Fibroblast of lung (primary cell): Measurements from ENCODE around the gene DMRT2. TPM values are rescaled to one million over a fixed set of nuclear protein-coding genes. Genes with fewer than 3 reads are reported as not detected.

Experiments
- DNase-seq, 2 donors: peaks; one replicate each; pipeline versions ENCODE4 v3.0.0 to v3.0.0-alpha.2; 2010; ENCODE audit warnings: low read depth in 2 of 2
- H2AFZ ChIP-seq: 2 replicates; pipeline ENCODE4 v1.5.1; 2012; ENCODE audit warnings: low read length, control low read depth, inconsistent platforms
- H3K27ac ChIP-seq: 2 replicates; pipeline ENCODE4 v1.5.1; 2011; ENCODE audit warnings: low read length, control low read depth; ENCODE audit not compliant: insufficient read depth
- H3K27me3 ChIP-seq: 2 replicates; pipeline ENCODE4 v1.5.1; 2011; ENCODE audit warnings: mild to moderate bottlenecking, low read length; ENCODE audit not compliant: control insufficient read depth, insufficient read depth
- H3K36me3 ChIP-seq: 2 replicates; pipeline ENCODE4 v1.5.1; 2011; ENCODE audit warnings: low read length; ENCODE audit not compliant: control insufficient read depth, insufficient read depth
- H3K4me1 ChIP-seq: 2 replicates; pipeline ENCODE4 v1.5.1; 2011; ENCODE audit warnings: low read length; ENCODE audit not compliant: control insufficient read depth, insufficient read depth; ENCODE audit errors: extremely low read depth
- H3K4me2 ChIP-seq: 2 replicates; pipeline ENCODE4 v1.5.1; 2011; ENCODE audit warnings: low read length, control low read depth; ENCODE audit not compliant: insufficient read depth; ENCODE audit errors: extremely low read depth
- H3K4me3 ChIP-seq, 4 experiments: fragments of 200-600 bp in 1 of 4; sonication (generic) in 1 of 4; replicated peaks in 1 of 4; 2 replicates each; pipeline ENCODE4 v1.5.1; 2011 to 2016; ENCODE audit warnings: low read length in 4 of 4, low read depth in 3 of 4, mild to moderate bottlenecking in 3 of 4, control low read depth in 2 of 4, inconsistent platforms in 1 of 4, mixed read lengths in 1 of 4; ENCODE audit not compliant: insufficient read depth in 1 of 4; ENCODE audit errors: control extremely low read depth in 1 of 4
- H3K79me2 ChIP-seq: 2 replicates; pipeline ENCODE4 v1.5.1; 2012; ENCODE audit warnings: mild to moderate bottlenecking, low read length, inconsistent platforms; ENCODE audit not compliant: control insufficient read depth, insufficient read depth
- H3K9ac ChIP-seq: 2 replicates; pipeline ENCODE4 v1.5.1; 2011; ENCODE audit warnings: mild to moderate bottlenecking, low read length, control low read depth; ENCODE audit not compliant: insufficient read depth
- H3K9me3 ChIP-seq: 2 replicates; pipeline ENCODE4 v1.5.1; 2012; ENCODE audit warnings: low read depth, low read length; ENCODE audit not compliant: control insufficient read depth, insufficient read depth
- H4K20me1 ChIP-seq: 2 replicates; pipeline ENCODE4 v1.5.1; 2011; ENCODE audit warnings: low read length; ENCODE audit not compliant: control insufficient read depth, insufficient read depth; ENCODE audit errors: extremely low read depth
- EZH2 ChIP-seq: IDR thresholded peaks from 2 replicates; pipeline ENCODE4 v1.5.1; 2012; ENCODE audit warnings: low read length, control low read depth, mild to moderate bottlenecking; ENCODE audit errors: missing control alignments
- polyA plus RNA-seq, 2 donors: library from polyadenylated mRNA; depleted of rRNA in 1 of 2; stranded (reverse) in 1 of 2; unstranded in 1 of 2; fragments of >200 nt; gene quantifications; 2 replicates each; pipeline ENCODE4 v1.2.1, GENCODE V29; 2011 to 2012; ENCODE audit warnings: missing spikeins in 1 of 2
- total RNA-seq: library from RNA; depleted of rRNA; stranded (reverse); fragments of >200 nt; gene quantifications from 2 replicates; pipeline ENCODE4 v1.2.1, GENCODE V29; 2014
- TF ChIP-seq, protein P1 (sequence below), 2 donors: IDR thresholded peaks in 1 of 2; conservative IDR thresholded peaks in 1 of 2; 1 replicate in 1 of 2; 2 replicates in 1 of 2; pipeline ENCODE4 v1.5.1; 2011 to 2012; ENCODE audit warnings: low read length in 2 of 2, control low read depth in 1 of 2, inconsistent platforms in 1 of 2, low read depth in 1 of 2, mild to moderate bottlenecking in 1 of 2

The DMRT2 gene
- total and polyA plus RNA-seq, 2 donors (not counting 1 experiment from before 2014, with no cell fraction given): 0.16 TPM; not detected in 1

DNA sequence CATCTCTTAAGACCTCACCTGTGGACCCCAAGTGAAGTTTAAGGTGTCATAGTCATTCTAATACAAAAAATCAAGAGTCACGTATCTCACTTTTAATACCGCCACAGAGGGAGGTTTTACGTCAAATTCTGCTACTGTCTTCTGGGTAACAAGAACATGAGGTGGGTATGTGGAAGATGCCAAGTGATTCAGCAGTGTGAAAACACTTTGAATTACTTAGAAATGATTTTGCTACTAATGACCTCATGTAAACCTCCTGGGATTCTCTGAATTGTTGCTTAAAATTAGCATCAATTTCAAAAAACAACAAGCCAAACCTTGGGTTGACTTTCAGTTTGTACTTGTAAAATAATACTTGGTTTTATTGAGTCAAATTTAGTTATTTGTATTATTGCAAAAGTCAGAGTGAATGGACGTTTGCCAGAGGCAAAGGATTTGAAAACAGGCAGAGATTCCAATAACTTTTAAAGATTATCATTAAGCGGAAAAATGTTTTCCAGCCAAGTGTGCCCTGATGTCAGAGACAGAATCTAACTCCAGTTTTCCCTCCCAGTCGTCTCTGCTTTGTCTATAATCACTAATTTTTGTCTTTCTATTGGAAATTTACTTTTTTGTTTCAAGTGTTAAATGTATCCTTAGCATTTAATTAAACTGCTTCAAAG is 8.8 kb downstream of the DMRT2 start:
- Histone ChIP-seq H3K4me2 (no peak overlapping the region), H3K9me3 (no peaks in the 10 kb centered on the region), H3K79me2 (no peaks in the 10 kb centered on the region), H3K27ac (no peak overlapping the region), H3K9ac (no peak overlapping the region), H2AFZ (no peak overlapping the region), H4K20me1 (no peaks in the 10 kb centered on the region), H3K4me1 (no peaks in the 10 kb centered on the region), H3K36me3 (no peaks in the 10 kb centered on the region), H3K4me3 (no peak overlapping the region), H3K27me3 (no peaks in the 10 kb centered on the region)
- DNase-seq: no peak
- no peak for TF ChIP-seq EZH2
- TF ChIP-seq, protein P1, sequence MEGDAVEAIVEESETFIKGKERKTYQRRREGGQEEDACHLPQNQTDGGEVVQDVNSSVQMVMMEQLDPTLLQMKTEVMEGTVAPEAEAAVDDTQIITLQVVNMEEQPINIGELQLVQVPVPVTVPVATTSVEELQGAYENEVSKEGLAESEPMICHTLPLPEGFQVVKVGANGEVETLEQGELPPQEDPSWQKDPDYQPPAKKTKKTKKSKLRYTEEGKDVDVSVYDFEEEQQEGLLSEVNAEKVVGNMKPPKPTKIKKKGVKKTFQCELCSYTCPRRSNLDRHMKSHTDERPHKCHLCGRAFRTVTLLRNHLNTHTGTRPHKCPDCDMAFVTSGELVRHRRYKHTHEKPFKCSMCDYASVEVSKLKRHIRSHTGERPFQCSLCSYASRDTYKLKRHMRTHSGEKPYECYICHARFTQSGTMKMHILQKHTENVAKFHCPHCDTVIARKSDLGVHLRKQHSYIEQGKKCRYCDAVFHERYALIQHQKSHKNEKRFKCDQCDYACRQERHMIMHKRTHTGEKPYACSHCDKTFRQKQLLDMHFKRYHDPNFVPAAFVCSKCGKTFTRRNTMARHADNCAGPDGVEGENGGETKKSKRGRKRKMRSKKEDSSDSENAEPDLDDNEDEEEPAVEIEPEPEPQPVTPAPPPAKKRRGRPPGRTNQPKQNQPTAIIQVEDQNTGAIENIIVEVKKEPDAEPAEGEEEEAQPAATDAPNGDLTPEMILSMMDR (conservative IDR thresholded peaks at IDR 0.05 in 1 of 2, IDR thresholded peaks at IDR 0.05 in 1 of 2; ENCODE audit: low read depth in 1 of 2, low read length in 2 of 2): no peak

DNA sequence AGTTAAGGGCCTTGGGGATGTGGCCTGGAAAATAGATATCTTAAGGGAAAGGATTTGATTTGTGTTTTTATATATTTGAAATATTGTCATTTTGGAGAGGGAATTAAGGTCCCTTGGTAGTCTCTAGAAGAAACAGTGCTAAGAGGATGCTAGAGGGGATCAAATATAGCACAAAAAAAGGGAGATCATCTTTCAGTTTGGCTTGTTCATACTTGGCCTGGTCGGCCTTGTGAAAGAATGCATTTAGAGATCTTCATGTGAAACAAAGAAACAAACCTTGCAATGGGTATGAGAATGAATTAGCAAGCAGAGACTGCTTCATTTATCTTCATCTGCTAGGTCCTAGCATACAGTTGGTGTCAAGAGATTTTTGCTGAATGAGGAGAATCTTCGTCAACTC is 15.0 kb downstream of the DMRT2 start:
- H3K4me2 ChIP-seq: no peak overlapping the region
- H3K4me3 ChIP-seq: no peak overlapping the region
- no peaks in the 10 kb centered on the region for H3K4me1 ChIP-seq
- TF ChIP-seq EZH2: no peak
- TF ChIP-seq, protein P1 (conservative IDR thresholded peaks at IDR 0.05 in 1 of 2, IDR thresholded peaks at IDR 0.05 in 1 of 2; ENCODE audit: low read depth in 1 of 2, low read length in 2 of 2): no peak
- H3K36me3 ChIP-seq: no peaks in the 10 kb centered on the region
- no peak overlapping the region for H3K9ac ChIP-seq
- no peaks in the 10 kb centered on the region for H3K79me2 ChIP-seq
- H3K27ac ChIP-seq: no peak overlapping the region
- no peaks in the 10 kb centered on the region for H4K20me1 ChIP-seq
- H3K9me3 ChIP-seq: no peaks in the 10 kb centered on the region
- H3K27me3 ChIP-seq: no peaks in the 10 kb centered on the region
- DNase-seq: no peak
- H2AFZ ChIP-seq: no peak overlapping the region

DNA sequence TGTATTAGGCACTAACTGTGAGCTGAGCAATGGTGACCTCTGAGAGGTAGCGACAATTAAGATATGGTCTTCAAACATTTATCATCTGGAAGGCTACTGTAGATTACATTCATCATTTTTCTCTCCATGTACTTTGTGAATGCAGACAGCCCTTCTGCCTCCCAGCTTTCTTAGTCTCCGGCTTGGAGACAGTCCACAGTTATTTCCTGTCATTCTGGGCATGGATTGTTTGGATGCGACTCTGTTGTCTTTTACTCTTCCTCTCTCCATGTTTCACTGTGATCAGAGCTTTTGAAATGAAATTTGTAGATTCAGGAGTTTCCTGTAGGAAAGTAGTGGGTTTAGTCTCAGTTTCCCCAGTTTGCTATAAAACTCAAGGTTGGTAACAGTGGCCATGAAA is 20.5 kb downstream of the DMRT2 start:
- no peak overlapping the region for H3K4me3 ChIP-seq
- H3K27ac ChIP-seq: no peak overlapping the region
- no peak overlapping the region for H3K4me2 ChIP-seq
- H2AFZ ChIP-seq: no peak overlapping the region
- no peaks in the 10 kb centered on the region for H3K9me3 ChIP-seq
- H3K9ac ChIP-seq: no peak overlapping the region
- no peaks in the 10 kb centered on the region for H3K36me3 ChIP-seq
- H3K27me3 ChIP-seq: no peaks in the 10 kb centered on the region
- no peak for TF ChIP-seq EZH2
- TF ChIP-seq, protein P1 (conservative IDR thresholded peaks at IDR 0.05 in 1 of 2, IDR thresholded peaks at IDR 0.05 in 1 of 2; ENCODE audit: low read depth in 1 of 2, low read length in 2 of 2): no peak
- H3K79me2 ChIP-seq: no peaks in the 10 kb centered on the region
- DNase-seq: no peak
- no peaks in the 10 kb centered on the region for H4K20me1 ChIP-seq
- H3K4me1 ChIP-seq: no peaks in the 10 kb centered on the region
